ENCODE measurements around the gene KAT2B. TPM values are rescaled to one million over a fixed set of nuclear protein-coding genes. Genes with fewer than 3 reads are reported as not detected.

KAT2B gene
- total and polyA plus RNA-seq, 12 donors: 11.4 to 104 (median 85.2) TPM

- WGBS, 2 donors: 78 to 79% methylated on average over 7 of the region's 7 CpGs
- ATAC-seq: peak in 2 of 8 donors; percentile 37 to 52
- DNase-seq: no peak
- Histone ChIP-seq H3K27ac (peak overlapping the region in 1 of 10 donors; percentile 12), H3K27me3 (no peaks in the 10 kb centered on the region), H3K36me3 (peaks cover 0 to 78% (median 6%) of the 10 kb centered on the region in 9 donors), H3K9me3 (no peaks in the 10 kb centered on the region), H3K4me3 (no peak overlapping the region), H3K4me1 (peaks cover 0 to 18% (median 4%) of the 10 kb centered on the region in 9 donors)
- peak in 4 of 9 donors; percentile 21 to 46 (median 39) for TF ChIP-seq CTCF (IDR thresholded peaks at IDR 0.05)
- intact Hi-C loops (cut with DNase I): loop anchor here in 1 of 10 donors (5.0 kb wide), 1 partner anchor 88 kb away; the partner anchor contains the start of gene KAT2B
These were observed 89.9 kb downstream of the KAT2B start for GRCh38 chr3:20130106-20130505.

GRCh38 chr3:20136231-20136630 is 96.0 kb downstream of the KAT2B start:
- Histone ChIP-seq H3K4me3 (no peak overlapping the region), H3K36me3 (peaks cover 0 to 66% (median 10%) of the 10 kb centered on the region in 9 donors), H3K27me3 (no peaks in the 10 kb centered on the region), H3K9me3 (no peaks in the 10 kb centered on the region), H3K27ac (peak overlapping the region in 1 of 10 donors; percentile 61), H3K4me1 (peaks cover 0 to 15% (median 0%) of the 10 kb centered on the region in 9 donors)
- 94 to 95% methylated on average over 1 of the region's 1 CpG for WGBS, 2 donors
- intact Hi-C loops (cut with DNase I): no loop called here
- TF ChIP-seq CTCF (IDR thresholded peaks at IDR 0.05): no peak
- ATAC-seq: no peak
- DNase-seq: no peak

DNA sequence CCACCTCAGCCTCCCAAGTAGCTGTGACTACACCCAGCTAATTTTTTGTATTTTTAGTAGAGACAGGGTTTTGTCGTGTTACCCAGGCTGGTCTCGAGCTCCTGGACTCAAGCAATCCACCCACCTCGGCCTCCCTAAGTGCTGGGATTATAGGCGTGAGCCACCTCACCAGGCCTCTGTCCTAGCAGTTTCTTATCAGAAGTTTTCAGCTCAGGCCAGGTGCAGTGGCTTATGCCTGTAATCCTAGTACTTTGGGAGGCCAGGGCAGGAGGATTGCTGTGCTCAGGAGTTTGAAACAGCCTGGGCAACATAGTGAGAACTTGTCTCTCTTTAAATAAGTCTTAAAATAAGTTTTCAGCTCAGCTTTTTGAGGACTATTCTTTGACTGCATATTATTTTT is 97.4 kb downstream of the KAT2B start:
- Histone ChIP-seq H3K4me3 (no peak overlapping the region), H3K36me3 (peaks cover 0 to 63% (median 10%) of the 10 kb centered on the region in 9 donors), H3K4me1 (peaks cover 0 to 30% (median 4%) of the 10 kb centered on the region in 9 donors), H3K27ac (peak overlapping the region in 4 of 10 donors; percentile 32 to 61 (median 42)), H3K27me3 (no peaks in the 10 kb centered on the region), H3K9me3 (no peaks in the 10 kb centered on the region)
- no peak for DNase-seq
- intact Hi-C loops (cut with DNase I): no loop called here
- no peak for ATAC-seq
- no peak for TF ChIP-seq CTCF (IDR thresholded peaks at IDR 0.05)
- WGBS, 2 donors: 65 to 67% methylated on average over 4 of the region's 4 CpGs

DNA sequence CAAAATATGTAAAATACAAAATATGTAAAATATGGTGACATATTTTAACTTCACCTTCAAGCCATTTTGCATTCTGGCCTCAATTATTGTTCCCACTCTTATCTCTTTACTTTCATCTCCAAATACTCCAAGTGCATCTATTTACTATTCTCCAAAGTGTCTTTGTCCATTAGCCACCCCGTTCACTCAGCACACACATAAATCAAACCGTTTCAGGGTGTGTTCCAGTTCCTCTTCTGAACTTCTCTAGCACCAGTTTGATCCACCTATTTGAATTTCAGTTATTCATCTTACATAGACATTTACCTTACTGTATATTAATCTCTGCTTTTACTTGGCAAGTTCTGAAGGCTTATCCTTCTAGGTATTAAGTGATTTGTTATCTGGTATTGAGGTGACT is 100.6 kb downstream of the KAT2B start:
- 77 to 79% methylated on average over 2 of the region's 2 CpGs for WGBS, 2 donors
- ATAC-seq (no peak), DNase-seq (no peak)
- Histone ChIP-seq H3K4me1 (peaks cover 0 to 30% (median 4%) of the 10 kb centered on the region in 9 donors), H3K27ac (peak overlapping the region in 2 of 10 donors; percentile 56 to 77), H3K36me3 (peaks cover 0 to 71% (median 5%) of the 10 kb centered on the region in 9 donors), H3K4me3 (no peak overlapping the region), H3K27me3 (no peaks in the 10 kb centered on the region), H3K9me3 (no peaks in the 10 kb centered on the region)
- no peak for TF ChIP-seq CTCF (IDR thresholded peaks at IDR 0.05)
- intact Hi-C loops (cut with DNase I): loop anchor here in 2 of 10 donors (5.0 kb wide), 1 partner anchor 41 kb away; no protein-coding TSS in a partner anchor
